ENCODE measurements around the gene ANO4.

GRCh38 chr12:101068402-101068801 lies 273.8 kb downstream of the ANO4 start:
- TF ChIP-seq POLR2A (IDR thresholded peaks at IDR 0.05): no peak
- no peak for TF ChIP-seq CTCF (IDR thresholded peaks at IDR 0.05)

All from lower leg skin (tissue), 3 donors.